T-helper 2 cell treated with Interferon-gamma antibody and Interleukin-4, amounts not matched to agents 5 μg/mL and 100 μg/mL, for 36 hours (primary cell): ENCODE results near the gene CBY3.
"Not testable (repeated sequence)": the region's sequence is repeated elsewhere in the genome, so short reads cannot be mapped to it uniquely, and the experiment has no call there.

ENCODE experiments used
- DNase-seq: peaks from one replicate; pipeline ENCODE4 v3.0.0; 2021; ENCODE audit warnings: low spot score
- H3K27ac Mint-ChIP-seq: one replicate; pipeline ENCODE4 v1.8.0; 2021; ENCODE audit warnings: mild to moderate bottlenecking, mixed read lengths
- H3K27me3 Mint-ChIP-seq: one replicate; pipeline ENCODE4 v1.8.0; 2021; ENCODE audit warnings: low read depth, mixed read lengths
- H3K36me3 Mint-ChIP-seq: one replicate; pipeline ENCODE4 v1.8.0; 2021; ENCODE audit warnings: low read depth, mixed read lengths
- H3K4me1 Mint-ChIP-seq: one replicate; pipeline ENCODE4 v1.8.0; 2021; ENCODE audit warnings: low read depth, mixed read lengths
- H3K4me3 Mint-ChIP-seq: one replicate; pipeline ENCODE4 v1.8.0; 2022; ENCODE audit warnings: mild to moderate bottlenecking, moderate library complexity, mixed read lengths
- H3K9me3 Mint-ChIP-seq: one replicate; pipeline ENCODE4 v1.8.0; 2021; ENCODE audit warnings: mixed read lengths

CBY3 gene

GRCh38 chr5:179680780-179681401 is at the start of gene CBY3:
Gene CBY3, minus strand, starts transcription at chr5:179681034. Its CDS starts 116 bp downstream, at chr5:179680918.
- Mint-ChIP-seq H3K36me3 (peaks cover 29% of the 10 kb centered on the region), H3K4me3 (peak within 1 kb of the TSS; percentile 60), H3K9me3 (no peaks in the 10 kb centered on the region), H3K27me3 (peaks cover 5% of the 10 kb centered on the region), H3K4me1 (peaks cover 23% of the 10 kb centered on the region), H3K27ac (peak within 1 kb of the TSS; percentile 78)
- no peak for DNase-seq

GRCh38 chr5:179730356-179730755 is 49.5 kb upstream of the CBY3 start:
- H3K27ac Mint-ChIP-seq = no peak overlapping the region

GRCh38 chr5:179729727-179730126 is 48.9 kb upstream of the CBY3 start:
- H3K27me3 Mint-ChIP-seq = no peaks in the 10 kb centered on the region
- H3K36me3 Mint-ChIP-seq = peaks cover 59% of the 10 kb centered on the region
- no peak for DNase-seq
- H3K4me1 Mint-ChIP-seq = peaks cover 18% of the 10 kb centered on the region
- H3K9me3 Mint-ChIP-seq = no peaks in the 10 kb centered on the region
- no peak overlapping the region for H3K4me3 Mint-ChIP-seq
- peak overlapping the region; percentile 16 for H3K27ac Mint-ChIP-seq

More at GRCh38 chr5:179730356-179730755, 49.5 kb upstream of the CBY3 start:
- DNase-seq = no peak
- no peaks in the 10 kb centered on the region for H3K9me3 Mint-ChIP-seq
- no peak overlapping the region for H3K4me3 Mint-ChIP-seq
- peaks cover 21% of the 10 kb centered on the region for H3K4me1 Mint-ChIP-seq
- H3K27me3 Mint-ChIP-seq = no peaks in the 10 kb centered on the region
- H3K36me3 Mint-ChIP-seq = peaks cover 60% of the 10 kb centered on the region

- no peak overlapping the region for H3K27ac Mint-ChIP-seq
- H3K27me3 Mint-ChIP-seq = no peaks in the 10 kb centered on the region
- peaks cover 59% of the 10 kb centered on the region for H3K36me3 Mint-ChIP-seq
- DNase-seq = no peak
- H3K9me3 Mint-ChIP-seq = no peaks in the 10 kb centered on the region
- H3K4me1 Mint-ChIP-seq = peaks cover 16% of the 10 kb centered on the region
- no peak overlapping the region for H3K4me3 Mint-ChIP-seq
Observed at GRCh38 chr5:179729303-179729702, 48.5 kb upstream of the CBY3 start.

GRCh38 chr5:179727106-179727505 is 46.3 kb upstream of the CBY3 start:
- H3K27ac Mint-ChIP-seq = peak overlapping the region; percentile 29
- no peak overlapping the region for H3K4me3 Mint-ChIP-seq
- no peaks in the 10 kb centered on the region for H3K9me3 Mint-ChIP-seq
- peaks cover 16% of the 10 kb centered on the region for H3K4me1 Mint-ChIP-seq
- no peak for DNase-seq
- peaks cover 74% of the 10 kb centered on the region for H3K36me3 Mint-ChIP-seq
- H3K27me3 Mint-ChIP-seq = no peaks in the 10 kb centered on the region

GRCh38 chr5:179724163-179724562 is 43.3 kb upstream of the CBY3 start:
- Mint-ChIP-seq H3K27me3 (no peaks in the 10 kb centered on the region), H3K4me1 (peaks cover 5% of the 10 kb centered on the region), H3K27ac (no peak overlapping the region), H3K9me3 (no peaks in the 10 kb centered on the region), H3K4me3 (no peak overlapping the region), H3K36me3 (peaks cover 68% of the 10 kb centered on the region)
- no peak for DNase-seq

- Mint-ChIP-seq H3K36me3 (peaks cover 70% of the 10 kb centered on the region), H3K27ac (no peak overlapping the region), H3K4me3 (no peak overlapping the region), H3K4me1 (peaks cover 14% of the 10 kb centered on the region), H3K9me3 (no peaks in the 10 kb centered on the region), H3K27me3 (no peaks in the 10 kb centered on the region)
- no peak for DNase-seq
Observed at GRCh38 chr5:179720222-179720621, 39.4 kb upstream of the CBY3 start.

- no peak overlapping the region for H3K27ac Mint-ChIP-seq
- no peak for DNase-seq
- H3K27me3 Mint-ChIP-seq = no peaks in the 10 kb centered on the region
- H3K36me3 Mint-ChIP-seq = peaks cover 58% of the 10 kb centered on the region
- peaks cover 9% of the 10 kb centered on the region for H3K4me1 Mint-ChIP-seq
- H3K9me3 Mint-ChIP-seq = no peaks in the 10 kb centered on the region
- H3K4me3 Mint-ChIP-seq = no peak overlapping the region
Observed at GRCh38 chr5:179716286-179716685, 35.5 kb upstream of the CBY3 start.

- Mint-ChIP-seq H3K9me3 (no peaks in the 10 kb centered on the region), H3K36me3 (peaks cover 33% of the 10 kb centered on the region), H3K4me3 (peak overlapping the region; percentile 97)
Observed at GRCh38 chr5:179700401-179700918, 19.6 kb upstream of the CBY3 start.

GRCh38 chr5:179699616-179700237 is 18.9 kb upstream of the CBY3 start:
- peak; percentile 67 for DNase-seq
- Mint-ChIP-seq H3K27me3 (no peaks in the 10 kb centered on the region), H3K9me3 (no peaks in the 10 kb centered on the region), H3K4me3 (peak overlapping the region; percentile 97), H3K36me3 (peaks cover 29% of the 10 kb centered on the region), H3K4me1 (peaks cover 33% of the 10 kb centered on the region), H3K27ac (peak overlapping the region; percentile 97)

More at GRCh38 chr5:179700401-179700918, 19.6 kb upstream of the CBY3 start:
- Mint-ChIP-seq H3K4me1 (peaks cover 37% of the 10 kb centered on the region), H3K27me3 (no peaks in the 10 kb centered on the region), H3K27ac (peak overlapping the region; percentile 97)
- no peak for DNase-seq

GRCh38 chr5:179698935-179699615 is 18.2 kb upstream of the CBY3 start, which contains the start of gene CANX:
Gene CANX, plus strand, starts transcription at chr5:179698967. Its CDS starts 6,715 bp downstream, at chr5:179705682.
- peak within 1 kb of the TSS; percentile 99 for H3K27ac Mint-ChIP-seq
- H3K4me1 Mint-ChIP-seq = peaks cover 33% of the 10 kb centered on the region
- H3K4me3 Mint-ChIP-seq = peak within 1 kb of the TSS; percentile 97
- H3K27me3 Mint-ChIP-seq = no peaks in the 10 kb centered on the region
- peaks cover 26% of the 10 kb centered on the region for H3K36me3 Mint-ChIP-seq
- no peaks in the 10 kb centered on the region for H3K9me3 Mint-ChIP-seq
- no peak for DNase-seq

GRCh38 chr5:179697993-179698934 is 17.4 kb upstream of the CBY3 start:
- peak overlapping the region; percentile 99 for H3K27ac Mint-ChIP-seq
- peak; percentile 99 for DNase-seq
- H3K9me3 Mint-ChIP-seq = no peaks in the 10 kb centered on the region
- peak overlapping the region; percentile 97 for H3K4me3 Mint-ChIP-seq
- peaks cover 18% of the 10 kb centered on the region for H3K36me3 Mint-ChIP-seq
- H3K4me1 Mint-ChIP-seq = peaks cover 25% of the 10 kb centered on the region
- no peaks in the 10 kb centered on the region for H3K27me3 Mint-ChIP-seq

GRCh38 chr5:179697543-179697942 is 16.7 kb upstream of the CBY3 start:
- H3K27ac Mint-ChIP-seq = peak overlapping the region; percentile 99
- H3K4me1 Mint-ChIP-seq = peaks cover 25% of the 10 kb centered on the region
- H3K27me3 Mint-ChIP-seq, DNase-seq, H3K9me3 Mint-ChIP-seq: not testable (repeated sequence)
- H3K36me3 Mint-ChIP-seq = peaks cover 17% of the 10 kb centered on the region
- H3K4me3 Mint-ChIP-seq = peak overlapping the region; percentile 97
